DMS 273 treated with DMSO at 0.1 percent for 48 hours (cell line): ENCODE measurements around the gene CPAMD8.
"Not testable (repeated sequence)": the region's sequence is repeated elsewhere in the genome, so short reads cannot be mapped to it uniquely, and the experiment has no call there.

ENCODE experiments used
- DNase-seq: peaks from one replicate; lab custom pipeline; 2025; lab: John Stamatoyannopoulos, UW

CPAMD8 gene

DNA sequence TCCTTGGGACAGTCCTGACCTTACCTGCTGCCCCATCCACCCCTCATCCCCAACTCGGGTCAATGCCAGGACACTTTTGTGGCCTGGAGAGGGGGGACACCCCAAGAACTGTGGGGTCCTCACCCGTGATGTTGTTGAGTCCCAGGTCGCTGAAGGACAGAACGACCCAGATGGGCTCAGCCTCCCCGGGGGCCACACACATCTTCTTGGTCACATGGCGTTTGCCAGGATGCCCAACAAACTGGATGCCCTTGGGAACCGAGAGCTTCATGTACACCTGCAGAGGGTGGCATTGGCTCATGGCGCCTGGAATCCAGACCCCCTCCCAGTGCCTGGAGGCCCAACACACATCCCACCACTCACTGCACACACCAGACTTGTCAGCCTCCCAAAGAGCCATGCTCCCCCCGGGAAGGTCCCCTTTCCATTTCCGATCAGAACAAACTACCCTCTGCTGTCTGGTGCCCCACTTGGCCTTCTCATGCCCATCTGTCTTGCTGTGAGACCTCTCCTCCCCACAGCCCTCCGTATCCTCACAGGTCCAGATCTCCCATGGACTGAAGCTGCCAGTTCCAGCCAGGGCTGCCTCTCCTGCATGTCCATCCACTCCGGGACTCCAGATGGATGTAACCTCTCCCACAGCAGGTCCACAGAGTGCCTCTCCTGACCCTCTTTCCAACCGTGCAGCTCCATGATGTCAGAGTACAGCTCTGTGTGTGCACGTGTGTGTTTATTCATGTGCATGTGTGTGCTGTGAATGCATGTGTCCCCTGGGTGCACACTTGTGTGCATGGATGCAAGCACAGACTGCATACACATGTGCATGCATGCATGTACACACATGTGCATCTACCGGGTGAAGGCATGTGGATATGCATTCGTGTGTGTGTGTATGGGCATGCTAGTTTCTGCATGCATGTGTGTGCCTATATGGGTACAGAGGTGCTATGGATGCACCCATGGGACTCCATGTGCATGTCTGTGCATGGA is 79.4 kb downstream of the CPAMD8 start:
- no peak for DNase-seq

GRCh38 chr19:16945762-16946465 is 80.7 kb downstream of the CPAMD8 start:
- DNase-seq, result no peak

- no peak for DNase-seq
Measured at GRCh38 chr19:16945364-16945714, 81.3 kb downstream of the CPAMD8 start.

GRCh38 chr19:16944626-16945363 is 81.8 kb downstream of the CPAMD8 start:
- no peak for DNase-seq

- no peak for DNase-seq
Measured at GRCh38 chr19:16943942-16944625, 82.5 kb downstream of the CPAMD8 start.

GRCh38 chr19:16943090-16943489 is 83.5 kb downstream of the CPAMD8 start:
- DNase-seq, result not testable (repeated sequence)

DNA sequence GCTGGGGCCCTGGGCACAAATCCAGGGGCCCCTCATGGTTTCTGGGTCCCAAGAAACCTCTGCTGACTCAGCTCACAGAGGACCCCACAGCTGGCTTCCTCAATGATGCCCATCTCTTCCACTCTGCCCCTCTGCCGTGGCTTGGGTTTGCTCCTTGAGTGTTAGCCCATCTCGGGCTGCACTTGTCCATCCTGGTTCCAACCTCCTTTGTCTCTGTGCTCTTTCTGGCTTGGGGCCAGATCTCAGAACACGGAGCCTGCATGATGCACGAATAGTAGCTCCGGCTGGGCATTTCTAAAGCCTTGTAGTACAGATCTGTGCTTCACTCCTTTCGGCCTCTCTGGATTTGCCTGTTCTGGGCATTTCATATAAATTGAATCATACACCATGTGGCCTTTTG is 84.0 kb downstream of the CPAMD8 start:
- no peak for DNase-seq

DNA sequence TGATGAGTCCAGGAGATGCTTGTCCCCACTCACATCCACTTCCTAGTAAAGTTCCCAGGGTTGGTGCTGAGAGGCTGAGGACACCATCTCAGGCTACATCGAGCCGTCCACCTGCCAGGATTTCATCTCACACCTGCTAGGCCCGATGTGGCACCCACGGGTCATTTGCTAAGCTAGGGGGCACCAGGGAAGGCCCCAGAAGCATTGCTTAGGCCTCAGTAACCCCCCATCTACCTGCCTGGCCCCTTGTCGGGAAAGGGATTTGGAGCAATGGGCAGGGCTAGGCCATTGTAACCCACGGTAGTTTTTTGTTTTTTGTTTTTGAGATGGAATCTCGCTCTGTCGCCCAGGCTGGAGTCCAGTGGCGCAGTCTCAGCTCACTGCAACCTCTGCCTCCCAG is 86.0 kb downstream of the CPAMD8 start:
- DNase-seq, result no peak

DNA sequence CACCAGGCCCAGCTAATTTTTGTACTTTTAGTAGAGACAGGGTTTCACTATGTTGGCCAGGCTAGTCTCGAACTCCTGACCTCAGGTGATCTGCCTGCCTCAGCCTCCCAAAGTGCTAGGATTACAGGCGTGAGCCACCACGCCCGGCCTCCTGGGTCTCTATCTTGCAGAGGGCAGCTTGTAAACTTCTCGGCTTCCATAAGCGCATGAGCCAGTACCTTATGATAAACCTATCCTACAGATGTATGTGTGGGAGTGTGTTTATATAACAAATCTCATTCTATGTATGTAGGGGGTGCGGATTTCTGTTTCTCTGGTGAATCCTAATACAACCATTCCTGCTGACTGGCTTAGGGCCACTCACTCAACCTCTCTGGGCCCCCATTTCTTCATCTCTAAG is 86.5 kb downstream of the CPAMD8 start:
- DNase-seq, result not testable (repeated sequence)

GRCh38 chr19:16938211-16938610 is 88.4 kb downstream of the CPAMD8 start:
- no peak for DNase-seq

DNA sequence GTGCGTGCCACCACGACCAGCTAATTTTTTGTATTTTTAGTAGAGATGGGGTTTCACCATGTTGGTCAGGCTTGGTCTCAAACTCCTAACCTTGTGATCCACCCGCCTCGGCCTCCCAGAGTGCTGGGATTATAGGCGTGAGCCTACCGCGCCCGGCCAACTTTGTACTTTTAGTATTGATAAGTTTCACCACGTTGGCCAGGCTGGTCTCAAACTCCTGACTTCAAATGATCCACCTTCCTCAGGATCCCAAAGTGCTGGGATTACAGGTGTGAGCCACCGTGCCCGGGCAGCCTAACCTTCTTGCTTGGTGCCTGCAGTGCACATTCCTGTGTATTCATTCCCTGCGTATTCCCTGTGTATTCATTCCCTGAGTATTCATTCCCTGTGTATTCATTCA is 88.8 kb downstream of the CPAMD8 start:
- not testable (repeated sequence) for DNase-seq

- no peak for DNase-seq
Measured at GRCh38 chr19:16936901-16937300, 89.7 kb downstream of the CPAMD8 start.

GRCh38 chr19:16934489-16934888 is 92.1 kb downstream of the CPAMD8 start:
- DNase-seq, result no peak

- DNase-seq, result no peak
Measured at GRCh38 chr19:16931306-16931705, 95.3 kb downstream of the CPAMD8 start.

DNA sequence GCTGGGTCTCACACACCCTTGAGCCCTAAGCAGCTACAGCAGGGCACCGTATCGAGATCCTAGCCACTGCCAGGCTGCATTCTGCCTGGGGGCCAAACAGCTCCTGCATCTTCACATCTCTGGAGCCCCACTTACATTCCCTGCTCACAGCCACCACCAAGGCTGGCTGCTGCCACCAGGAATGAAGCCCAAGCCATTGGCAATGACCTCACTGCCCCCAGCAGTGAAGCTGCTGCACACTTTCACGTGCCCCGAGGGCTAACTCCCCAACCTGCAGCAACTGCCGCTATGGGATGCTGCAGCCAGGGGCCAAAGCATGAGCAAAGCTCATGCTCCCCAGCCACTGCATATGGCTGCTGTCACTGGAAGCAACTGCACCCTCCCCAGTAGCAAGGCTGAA is 95.9 kb downstream of the CPAMD8 start:
- no peak for DNase-seq

DNA sequence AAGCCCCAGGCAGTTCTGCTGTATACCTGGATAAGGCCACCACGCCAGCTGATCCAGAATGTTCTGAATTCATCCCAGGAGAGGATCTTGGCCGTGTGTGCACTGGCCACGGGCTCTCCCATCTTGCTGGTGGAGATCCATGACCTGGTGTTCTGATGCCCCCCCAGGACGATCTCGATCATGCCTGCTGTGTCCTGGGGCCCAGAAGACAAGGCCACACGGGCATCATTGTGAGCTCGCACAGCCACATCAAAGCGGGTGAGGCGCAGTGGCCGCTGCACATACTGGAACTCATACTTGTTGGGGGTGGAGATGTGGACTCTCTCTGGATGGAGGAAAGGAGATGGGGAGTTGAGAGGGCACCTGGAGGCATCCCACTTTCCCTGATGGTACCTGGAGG is 97.7 kb downstream of the CPAMD8 start:
- no peak for DNase-seq

- DNase-seq, result no peak
Measured at GRCh38 chr19:16928351-16928750, 98.3 kb downstream of the CPAMD8 start.

- no peak for DNase-seq
Measured at GRCh38 chr19:16927883-16928282, 98.7 kb downstream of the CPAMD8 start.

- DNase-seq, result no peak
Measured at GRCh38 chr19:16922949-16923348, 103.7 kb downstream of the CPAMD8 start.

GRCh38 chr19:16922592-16922934 is 104.0 kb downstream of the CPAMD8 start:
- DNase-seq, result no peak

GRCh38 chr19:16921766-16922591 is 104.6 kb downstream of the CPAMD8 start:
- no peak for DNase-seq
